OCI-LY7 (cell line): ENCODE measurements around the gene EPHA6.

Experiments
- EZH2phosphoT487 ChIP-seq: fragments of 200-600 bp; sonication (generic); IDR thresholded peaks from 2 replicates; pipeline ENCODE4 v1.6.1; 2018; ENCODE audit warnings: low read depth, borderline replicate concordance, mild to moderate bottlenecking, mixed run types, antibody characterized with exemption, low read length, moderate library complexity, mixed read lengths
- TF ChIP-seq, protein P1 (sequence below): fragments of 200-600 bp; sonication (generic); conservative IDR thresholded peaks from 2 replicates; pipeline ENCODE4 v1.5.1; 2014; ENCODE audit warnings: mild to moderate bottlenecking, antibody characterized with exemption, low read length, moderate library complexity, mixed read lengths

DNA sequence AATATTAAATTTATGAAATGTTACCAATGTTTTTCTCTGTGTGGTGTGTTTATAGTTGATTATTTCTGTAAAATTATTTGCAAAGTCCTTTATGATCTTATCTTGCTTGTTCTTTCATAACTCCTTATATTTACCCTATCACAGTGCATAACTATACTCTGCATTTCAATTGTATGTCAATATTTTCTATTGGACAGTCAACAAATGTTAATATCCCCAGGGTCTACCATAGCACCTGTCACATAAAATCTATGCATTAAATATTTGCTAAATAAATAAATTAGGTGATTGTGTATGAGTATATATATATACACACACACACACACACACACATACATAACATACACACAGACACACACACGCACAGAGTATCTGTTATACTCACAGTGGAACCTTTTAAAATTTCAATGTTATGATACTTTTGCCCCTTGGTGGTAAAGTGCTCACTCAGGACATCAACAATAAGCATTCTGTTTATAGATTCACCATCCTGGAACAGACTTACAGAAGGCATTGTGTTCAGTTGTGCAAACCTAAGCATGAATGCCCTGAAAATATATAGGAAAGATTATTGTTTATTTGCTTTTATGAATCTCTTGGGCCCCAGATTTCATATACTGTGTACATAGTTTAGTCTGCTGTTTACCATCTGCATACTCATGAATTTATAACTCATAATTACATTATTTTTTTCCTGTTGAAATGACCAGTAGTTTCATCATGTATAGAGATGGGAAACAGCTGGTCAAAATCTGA lies 443.7 kb downstream of the EPHA6 start:
- TF ChIP-seq, protein P1, sequence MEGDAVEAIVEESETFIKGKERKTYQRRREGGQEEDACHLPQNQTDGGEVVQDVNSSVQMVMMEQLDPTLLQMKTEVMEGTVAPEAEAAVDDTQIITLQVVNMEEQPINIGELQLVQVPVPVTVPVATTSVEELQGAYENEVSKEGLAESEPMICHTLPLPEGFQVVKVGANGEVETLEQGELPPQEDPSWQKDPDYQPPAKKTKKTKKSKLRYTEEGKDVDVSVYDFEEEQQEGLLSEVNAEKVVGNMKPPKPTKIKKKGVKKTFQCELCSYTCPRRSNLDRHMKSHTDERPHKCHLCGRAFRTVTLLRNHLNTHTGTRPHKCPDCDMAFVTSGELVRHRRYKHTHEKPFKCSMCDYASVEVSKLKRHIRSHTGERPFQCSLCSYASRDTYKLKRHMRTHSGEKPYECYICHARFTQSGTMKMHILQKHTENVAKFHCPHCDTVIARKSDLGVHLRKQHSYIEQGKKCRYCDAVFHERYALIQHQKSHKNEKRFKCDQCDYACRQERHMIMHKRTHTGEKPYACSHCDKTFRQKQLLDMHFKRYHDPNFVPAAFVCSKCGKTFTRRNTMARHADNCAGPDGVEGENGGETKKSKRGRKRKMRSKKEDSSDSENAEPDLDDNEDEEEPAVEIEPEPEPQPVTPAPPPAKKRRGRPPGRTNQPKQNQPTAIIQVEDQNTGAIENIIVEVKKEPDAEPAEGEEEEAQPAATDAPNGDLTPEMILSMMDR: no peak
- TF ChIP-seq EZH2phosphoT487: no peak
